Hematopoietic multipotent progenitor cell treated with erythropoietin and hydrocortisone succinate and interleukin-3 and kit ligand, for 8 days (in vitro differentiated cells): Measurements from ENCODE around the gene DAND5.

Experiments
- DNase-seq: peaks from one replicate; pipeline ENCODE4 v3.0.0-alpha.2; 2015

The DAND5 gene

DNA sequence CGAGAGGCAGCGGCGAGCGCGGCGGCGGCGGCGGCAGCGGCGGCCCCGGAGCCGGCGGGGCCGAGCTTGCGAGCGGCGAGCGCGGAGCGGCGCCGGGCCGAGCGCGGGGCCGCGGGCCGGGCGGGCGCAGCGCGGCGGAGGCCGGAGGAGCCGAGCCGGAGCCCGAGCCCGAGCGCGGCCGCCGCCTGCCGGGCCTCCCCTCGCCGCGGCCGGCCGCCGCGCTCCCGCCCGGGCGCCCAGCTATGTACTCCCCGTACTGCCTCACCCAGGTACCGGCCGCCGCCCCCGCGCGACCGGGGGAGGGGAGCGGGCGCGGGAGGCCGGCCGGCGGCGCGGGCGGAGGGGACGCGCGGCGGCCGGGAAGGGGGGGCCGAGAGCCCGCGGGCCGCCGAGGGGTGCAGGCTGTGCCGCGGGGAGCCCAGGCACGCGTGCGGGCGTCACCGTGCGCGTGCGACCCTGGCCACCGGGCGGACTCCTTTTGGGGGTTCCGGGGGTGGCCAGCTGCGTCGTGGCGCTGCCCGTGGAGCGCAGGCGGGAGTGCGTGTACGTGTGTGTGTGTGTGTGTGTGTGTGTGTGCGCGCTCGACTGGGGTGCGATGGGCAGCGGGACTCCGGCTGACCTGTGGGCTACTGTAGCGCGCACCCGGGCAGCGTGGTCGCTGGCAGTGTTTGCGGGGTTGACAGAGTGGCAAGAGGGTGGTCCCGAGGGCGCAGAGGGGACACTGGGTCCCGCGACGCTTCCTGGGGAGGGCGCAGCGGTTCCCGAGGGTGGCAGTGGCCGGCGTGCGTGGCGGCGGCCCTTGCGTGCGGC lies 26.4 kb downstream of the DAND5 start:
- no peak for DNase-seq

- peak; percentile 38 for DNase-seq
These were observed 27.2 kb downstream of the DAND5 start for GRCh38 chr19:12996406-12997094.

DNA sequence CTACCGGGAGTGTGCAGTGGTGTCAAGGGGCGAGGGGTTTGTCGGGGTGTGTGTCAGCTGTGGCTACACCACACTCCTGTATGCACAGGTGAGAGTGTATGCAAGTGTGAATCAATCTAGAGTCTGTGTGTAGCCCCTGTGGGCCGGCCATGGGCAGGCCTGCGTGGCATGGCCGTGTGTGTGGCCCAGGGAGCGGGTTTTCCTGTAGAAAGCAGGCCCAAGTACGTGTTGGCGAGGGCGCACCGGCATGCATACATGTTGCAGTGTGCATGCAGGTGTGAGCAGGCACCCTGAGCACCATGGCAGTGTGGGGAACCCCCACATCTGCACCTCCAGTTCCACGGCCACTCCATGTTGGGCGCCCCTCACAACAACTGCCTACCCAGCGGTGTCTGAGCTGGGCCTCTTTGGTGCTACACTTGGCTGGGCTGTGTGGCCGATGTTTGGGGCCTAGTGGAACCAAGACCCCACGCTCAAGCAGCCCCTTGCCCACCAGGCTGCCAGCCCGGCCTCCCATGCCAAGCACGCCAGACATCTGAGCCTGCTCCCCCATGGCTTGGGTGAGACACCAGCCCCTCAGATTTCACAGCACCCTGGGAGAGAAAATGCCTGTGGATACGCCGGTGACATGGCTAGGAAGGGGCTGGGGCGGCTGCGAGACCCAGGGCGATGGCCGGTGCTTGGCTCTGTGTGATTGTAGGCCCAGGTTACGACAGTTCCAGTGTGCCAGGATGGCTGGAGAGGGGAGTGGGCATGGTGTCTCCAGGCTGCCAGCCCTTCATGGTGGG lies 28.0 kb downstream of the DAND5 start:
- no peak for DNase-seq

DNA sequence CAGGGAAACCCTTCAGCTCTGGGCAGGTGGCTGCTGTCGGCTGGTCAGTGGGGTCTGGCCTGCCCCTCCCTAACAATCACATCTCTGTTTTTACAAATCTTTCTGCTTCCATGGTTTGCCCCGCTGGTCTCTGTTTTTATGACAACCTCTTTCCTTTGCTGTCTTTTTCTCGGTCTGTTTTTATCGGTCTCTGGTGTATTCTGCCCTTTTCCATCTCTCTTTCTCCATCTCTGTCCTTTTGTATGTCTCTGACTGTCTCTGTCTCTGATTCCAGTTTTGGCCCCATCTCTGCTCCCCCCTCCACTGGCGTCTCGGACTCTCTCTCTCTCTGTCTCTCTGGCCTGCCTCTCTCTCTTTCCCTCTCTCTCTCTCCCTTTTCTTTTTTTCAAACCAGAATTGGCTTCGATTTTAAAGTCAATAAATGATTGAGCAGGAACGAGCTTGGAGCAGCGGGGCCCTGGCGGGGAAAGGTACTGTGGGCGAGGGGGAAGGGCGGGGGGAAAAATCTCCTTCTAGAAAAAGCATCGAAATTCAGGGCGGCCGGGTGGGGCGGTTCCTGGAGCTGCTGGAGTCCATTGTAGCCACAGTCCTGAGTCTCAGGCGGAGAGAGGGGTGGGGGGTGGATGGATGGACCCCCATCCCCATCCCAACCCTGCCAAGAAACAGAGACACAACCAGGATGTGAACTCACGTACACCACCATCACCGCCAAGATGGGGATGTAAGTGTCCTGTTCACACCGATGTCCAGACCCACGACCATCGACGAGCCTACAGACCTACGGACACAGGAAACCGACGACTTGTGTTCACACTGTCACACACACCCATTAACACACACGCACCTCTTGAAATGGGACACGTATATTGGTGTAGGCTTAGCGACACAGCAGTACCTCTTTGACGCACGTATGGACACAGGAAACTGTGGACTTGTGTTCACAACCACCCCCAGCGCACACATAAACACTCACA lies 28.9 kb downstream of the DAND5 start:
- DNase-seq, result no peak

- no peak for DNase-seq
These were observed 31.8 kb downstream of the DAND5 start for GRCh38 chr19:13001166-13001501.

GRCh38 chr19:13001502-13002165 lies 32.3 kb downstream of the DAND5 start:
- no peak for DNase-seq

GRCh38 chr19:13002166-13002898 lies 33.0 kb downstream of the DAND5 start:
- DNase-seq, result no peak

GRCh38 chr19:13003081-13003480 lies 33.7 kb downstream of the DAND5 start:
- DNase-seq, result no peak

GRCh38 chr19:13004273-13004672 lies 34.9 kb downstream of the DAND5 start:
- DNase-seq, result no peak

DNA sequence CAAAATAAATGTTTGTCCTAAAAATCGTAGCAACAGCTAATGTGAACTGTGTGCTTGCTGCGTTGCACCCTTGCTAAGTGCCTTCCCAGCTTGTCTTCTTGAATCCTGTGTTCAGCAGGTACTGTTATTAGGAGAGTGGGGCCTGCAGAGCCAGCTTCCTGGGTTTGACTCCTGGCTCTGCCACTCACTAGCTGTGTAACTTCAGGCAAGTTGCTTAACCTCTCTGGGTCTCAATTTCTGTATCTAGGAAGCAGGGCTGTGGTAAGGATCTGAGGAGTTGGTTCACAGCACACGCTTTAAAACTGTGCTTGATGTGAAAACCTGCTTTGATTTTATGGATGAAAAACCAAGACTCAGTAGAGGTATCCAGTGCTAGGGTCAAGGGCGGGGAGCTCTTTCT lies 35.9 kb downstream of the DAND5 start:
- DNase-seq, result no peak

GRCh38 chr19:13005861-13006370 lies 36.5 kb downstream of the DAND5 start:
- no peak for DNase-seq

DNA sequence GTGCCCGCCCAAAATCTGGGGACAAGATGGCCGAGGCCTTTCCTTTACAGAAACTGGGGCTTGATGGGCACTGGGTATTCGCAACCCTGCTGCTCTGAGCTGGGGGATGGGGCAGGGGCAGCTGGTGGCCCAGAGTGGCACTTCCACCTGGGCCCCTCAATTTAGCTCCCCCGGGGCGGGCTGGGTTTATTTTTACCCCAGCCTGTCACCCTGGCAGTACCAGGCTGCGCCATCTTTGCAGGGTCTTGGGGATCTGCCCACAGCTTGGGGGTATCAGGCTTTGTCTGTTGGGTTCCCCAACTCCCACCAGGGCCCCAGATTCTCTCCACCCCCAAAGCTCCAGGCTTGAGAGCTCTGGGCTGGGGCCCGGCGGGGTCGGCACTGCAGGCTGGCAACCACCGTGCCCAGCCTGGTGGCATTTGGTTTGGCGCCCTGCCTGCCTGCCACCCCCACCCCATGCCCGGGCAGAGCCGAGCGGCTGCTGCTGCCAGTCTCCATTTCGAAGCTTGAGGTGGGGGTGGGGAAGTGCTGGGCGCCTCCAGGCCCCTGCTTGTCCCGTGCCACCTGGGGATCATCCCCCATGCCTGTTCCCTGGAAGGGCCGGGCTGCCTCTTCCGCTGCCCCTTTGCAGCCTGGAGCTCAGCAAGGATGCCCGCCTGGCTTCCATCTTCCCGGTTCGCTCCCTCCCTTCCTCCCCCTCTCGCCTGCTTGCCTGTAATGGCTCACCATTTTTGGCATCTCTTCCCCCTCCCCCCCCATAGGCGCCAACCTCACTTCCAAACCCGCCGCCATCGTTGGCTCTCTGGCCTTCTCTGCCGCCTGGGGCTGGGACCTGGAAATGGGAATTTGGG lies 37.3 kb downstream of the DAND5 start:
- DNase-seq, result no peak

DNA sequence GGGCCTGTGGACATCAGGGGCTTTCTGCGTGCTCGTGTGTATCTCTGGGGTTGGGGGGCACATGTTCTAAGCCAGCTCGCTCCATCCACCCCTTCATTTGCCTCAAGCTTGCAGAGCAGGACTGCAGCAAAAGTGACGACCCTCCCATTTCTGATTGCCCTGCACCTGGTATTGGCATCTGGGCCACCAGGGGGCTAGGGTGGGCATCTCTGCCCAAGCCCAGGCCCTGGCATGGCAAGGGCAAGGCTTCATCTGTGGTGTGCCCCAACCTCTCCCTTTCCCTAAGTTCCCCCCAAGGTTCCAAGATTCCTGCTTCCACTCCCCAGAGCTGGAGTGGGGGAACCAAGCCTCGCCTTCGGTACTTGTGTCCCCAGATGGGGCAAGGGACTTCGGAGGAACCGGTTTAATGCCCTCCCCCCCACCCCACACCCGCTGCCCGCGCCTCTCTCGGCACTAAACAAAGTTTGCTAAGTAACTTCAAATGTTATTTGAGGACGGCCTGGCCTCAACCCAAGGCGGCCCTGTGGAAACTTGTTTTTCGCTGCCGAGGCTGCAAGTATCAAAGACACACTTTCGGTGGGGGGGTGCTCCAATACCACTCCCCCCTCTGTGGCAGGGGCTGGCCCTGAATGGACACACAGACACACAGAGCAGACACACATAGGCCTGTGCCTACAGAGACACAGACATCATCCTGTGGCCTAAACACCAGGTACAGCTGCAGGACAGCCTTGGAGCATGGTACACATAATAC lies 38.1 kb downstream of the DAND5 start:
- no peak for DNase-seq

- no peak for DNase-seq
These were observed 39.8 kb downstream of the DAND5 start for GRCh38 chr19:13008926-13009787.

GRCh38 chr19:13010038-13010991 lies 40.9 kb downstream of the DAND5 start:
- no peak for DNase-seq

- DNase-seq, result no peak
These were observed 41.7 kb downstream of the DAND5 start for GRCh38 chr19:13010992-13011652.
